Forelimb muscle (tissue), 1 donor: Measurements from ENCODE around the gene TCEA2. TPM values are rescaled to one million over a fixed set of nuclear protein-coding genes. Genes with fewer than 3 reads are reported as not detected.

Experiments
- DNase-seq: peaks from one replicate; pipeline ENCODE4 v3.0.0-alpha.2; 2013; ENCODE audit warnings: low read depth
- polyA plus RNA-seq: library from polyadenylated mRNA; unstranded; fragments of 120-200 nt; gene quantifications from one replicate; pipeline ENCODE4 v1.2.1, GENCODE V29; 2013; ENCODE audit not compliant: insufficient read length

The TCEA2 gene
- polyA plus RNA-seq, 1 donor: 43.5 TPM

DNA sequence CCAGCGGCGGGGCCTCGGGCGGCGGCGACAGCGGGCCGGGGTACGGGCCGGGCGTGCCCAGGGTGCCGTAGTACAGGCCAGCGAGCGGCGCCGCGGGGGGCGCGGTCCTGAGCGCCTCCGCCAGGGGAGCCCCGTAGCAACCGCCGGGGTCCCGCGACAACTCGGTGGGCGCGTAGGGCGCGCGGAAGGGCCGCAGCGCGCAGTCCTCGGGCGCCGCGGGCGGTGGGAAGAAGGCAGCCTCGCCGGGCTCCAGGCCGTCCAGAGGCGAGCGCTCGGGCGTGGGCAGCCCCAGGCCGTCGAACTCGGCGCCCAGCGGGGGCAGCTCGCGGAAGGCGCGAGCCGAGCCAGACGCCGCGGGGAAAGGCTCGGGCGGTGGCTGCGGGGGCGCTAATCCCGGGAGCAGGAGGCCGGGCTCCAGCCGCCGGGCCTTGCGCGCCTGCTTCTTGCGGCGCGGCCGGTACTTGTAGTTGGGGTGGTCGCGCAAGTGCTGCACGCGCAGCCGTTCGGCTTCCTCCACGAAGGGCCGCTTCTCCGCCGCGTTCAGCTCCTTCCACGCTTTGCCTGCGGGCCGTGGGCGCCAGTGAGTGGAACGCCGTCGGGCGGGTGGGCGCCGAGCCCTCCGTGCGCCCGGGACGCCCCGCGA lies 14.5 kb upstream of the TCEA2 start:
- no peak for DNase-seq

DNA sequence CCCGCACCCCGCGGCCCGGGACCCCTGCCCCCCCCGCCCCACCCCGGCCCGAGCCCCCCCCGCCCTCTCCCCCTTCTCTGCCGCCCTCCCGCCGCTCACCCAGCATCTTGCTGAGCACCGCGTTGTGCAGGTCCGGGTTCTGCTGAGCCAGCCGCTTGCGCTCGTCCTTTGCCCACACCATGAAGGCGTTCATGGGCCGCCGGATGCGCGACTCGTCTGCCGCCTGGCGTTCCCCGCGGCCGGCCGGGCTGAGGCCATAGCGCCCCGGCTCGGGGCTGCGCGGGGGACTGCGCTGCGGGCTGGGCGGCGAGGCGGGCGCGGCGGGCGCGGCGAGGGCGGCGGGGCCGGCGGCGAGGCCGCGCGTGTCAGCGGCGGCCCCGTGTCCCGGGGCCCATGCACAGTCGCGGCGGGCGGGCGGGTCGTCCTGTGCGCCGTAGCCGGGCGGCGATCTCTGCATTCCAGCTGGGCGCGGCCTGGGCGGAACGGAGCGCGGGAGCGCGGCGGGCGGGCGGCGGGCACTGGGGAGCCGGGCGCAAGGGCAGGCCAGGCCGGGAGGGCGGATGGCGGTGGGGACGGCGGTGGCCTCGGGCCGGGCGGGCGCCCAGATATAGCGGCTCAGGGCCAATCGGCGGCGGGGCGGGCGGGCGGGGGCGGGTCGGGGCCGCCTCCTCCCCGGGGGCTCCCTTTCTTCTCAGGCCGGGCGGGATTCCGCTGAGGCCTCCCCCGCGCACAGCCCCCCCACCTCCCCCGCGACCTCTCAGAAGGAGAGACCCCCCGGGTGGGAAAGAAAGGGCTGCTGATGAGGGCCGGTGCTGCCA lies 13.7 kb upstream of the TCEA2 start, which contains the start of gene SOX18:
TSS of gene SOX18 (minus strand) at position 580 of the 818 bp plus-strand sequence. CDS start at position 457, 123 bp downstream.
- DNase-seq: no peak

DNA sequence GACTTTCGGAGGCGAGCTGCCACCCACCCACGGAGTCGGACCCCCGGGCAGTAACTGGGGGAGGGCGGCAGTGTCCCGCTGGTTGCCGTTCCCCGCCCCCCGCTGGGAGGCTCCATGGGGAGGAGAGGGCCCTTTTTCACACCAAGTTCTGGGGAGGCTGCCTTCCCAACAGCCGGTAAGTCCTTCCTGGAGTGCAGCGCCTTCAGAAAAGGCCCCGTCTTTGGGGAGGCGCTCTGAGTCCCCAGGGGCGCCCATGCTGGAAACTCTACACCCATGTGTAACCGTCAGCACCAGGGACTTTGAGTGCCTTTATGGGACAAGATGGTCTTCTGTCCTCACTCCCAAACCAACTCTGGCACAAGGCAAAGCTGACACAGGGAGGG lies 13.1 kb upstream of the TCEA2 start:
- no peak for DNase-seq

DNA sequence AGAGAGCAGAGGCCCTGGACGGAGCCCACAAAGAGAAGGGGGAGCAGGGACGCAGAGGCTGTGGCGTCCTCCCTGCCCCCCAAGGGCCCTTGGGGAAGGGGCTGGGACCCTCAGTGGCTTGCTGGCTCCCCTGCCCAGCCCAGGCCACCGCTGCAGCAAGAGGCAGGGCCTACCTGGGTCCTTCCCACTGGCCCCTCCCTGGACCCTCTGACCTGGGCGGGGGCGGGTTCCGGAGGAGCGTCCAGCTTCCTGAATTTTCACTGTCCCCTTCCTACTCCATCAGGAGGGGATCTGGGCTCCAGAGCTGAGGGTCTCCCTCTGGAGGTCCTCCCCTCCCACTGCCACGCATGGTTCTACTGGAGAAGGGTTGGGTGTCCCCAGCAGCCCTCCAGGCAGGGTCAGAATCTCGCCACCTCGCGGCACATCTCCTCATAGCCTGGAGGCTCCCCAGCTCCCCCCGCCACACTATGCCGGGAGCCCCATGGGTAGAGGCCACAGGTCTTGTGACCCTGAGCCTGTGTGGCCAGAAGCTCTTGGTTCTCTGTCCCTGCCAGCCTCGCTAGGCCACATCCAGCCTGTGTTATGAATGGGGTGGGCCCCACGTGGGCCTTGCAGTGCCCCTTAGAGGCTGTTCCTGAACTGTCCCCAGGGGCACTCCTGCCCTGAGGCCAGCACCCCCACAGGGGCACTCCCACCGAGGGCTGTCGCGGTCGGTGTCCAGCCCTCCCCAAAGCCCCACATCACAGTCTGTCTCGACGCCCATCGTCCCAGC lies 12.6 kb upstream of the TCEA2 start:
- DNase-seq: no peak

DNA sequence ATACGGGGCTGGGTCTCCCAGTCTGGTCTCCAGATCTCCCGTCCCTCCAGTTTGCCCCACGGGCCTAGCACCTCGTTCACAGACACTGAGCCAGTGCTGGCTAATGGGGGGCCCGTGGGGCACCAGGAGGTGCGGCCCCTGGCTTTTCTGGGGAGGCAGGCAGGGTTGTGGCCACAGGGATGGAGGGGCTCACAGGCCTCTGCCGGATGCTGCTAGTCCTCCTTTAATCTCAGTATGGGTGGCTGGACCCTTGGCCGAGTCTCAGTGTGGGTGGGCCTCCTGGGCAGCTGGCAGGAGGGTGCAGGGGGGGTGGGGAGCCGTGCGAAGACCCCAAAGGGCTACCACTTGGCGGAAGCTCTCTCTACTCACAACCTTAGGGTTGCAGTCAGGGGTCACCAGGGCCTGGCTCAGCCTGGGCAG lies 12.0 kb upstream of the TCEA2 start:
- DNase-seq: no peak

DNA sequence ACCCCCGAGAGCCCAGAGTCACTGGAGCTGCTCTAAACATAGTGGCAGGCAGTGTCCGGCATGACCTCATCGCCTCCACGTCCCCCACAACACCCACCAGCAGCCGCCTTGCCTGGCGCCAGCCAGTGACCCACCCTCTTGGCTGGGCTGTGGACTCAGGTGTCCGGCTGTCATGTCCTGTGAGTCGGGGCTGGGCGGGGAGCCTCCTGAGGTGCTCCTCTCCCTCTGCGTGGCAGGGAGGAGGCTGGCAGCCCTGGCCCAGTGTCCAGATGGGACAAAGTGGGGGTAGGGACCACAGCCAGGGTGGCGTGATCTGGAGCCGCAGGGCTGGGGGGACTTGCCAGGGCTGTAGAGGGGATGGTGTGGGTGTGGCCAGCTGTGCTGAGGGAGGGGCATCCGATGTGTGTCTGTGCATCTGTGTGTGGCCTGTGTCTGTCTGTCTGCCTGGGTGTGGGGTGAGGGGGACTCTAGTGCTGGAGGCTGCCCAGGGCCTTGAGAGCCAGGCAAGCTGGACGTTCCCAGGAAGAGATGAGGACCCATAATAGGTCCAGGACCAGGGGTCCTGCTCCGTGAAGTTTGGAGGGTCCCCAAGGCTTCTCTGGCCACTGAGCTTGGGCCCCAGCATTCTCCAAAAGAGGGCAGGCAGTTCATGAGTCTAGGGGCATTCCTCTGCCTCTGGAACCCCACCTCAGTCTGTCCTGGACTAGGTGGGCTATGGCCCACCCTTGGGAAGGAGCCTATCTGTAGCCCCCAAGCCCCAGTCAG lies 11.3 kb upstream of the TCEA2 start:
- DNase-seq: no peak

DNA sequence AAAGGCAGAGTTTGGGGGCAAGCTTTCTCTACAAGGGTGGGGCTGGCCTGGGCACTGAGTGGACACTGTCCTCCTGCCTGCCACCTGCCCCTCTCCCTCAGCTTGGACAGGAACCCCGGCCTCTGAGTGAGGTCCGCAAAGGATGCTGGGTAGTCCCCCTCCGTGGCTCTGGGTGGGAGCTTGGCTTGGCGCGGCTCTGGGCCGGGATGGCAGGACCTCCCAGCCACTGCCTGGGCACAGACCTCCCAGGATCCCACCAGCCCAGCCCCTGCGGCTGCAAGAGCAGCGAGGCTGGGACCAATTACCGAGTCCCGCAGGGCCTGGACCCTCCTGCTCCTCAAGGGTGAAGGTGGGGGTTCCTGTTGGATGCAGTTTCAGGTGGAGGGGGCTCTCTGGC lies 10.7 kb upstream of the TCEA2 start:
- no peak for DNase-seq

DNA sequence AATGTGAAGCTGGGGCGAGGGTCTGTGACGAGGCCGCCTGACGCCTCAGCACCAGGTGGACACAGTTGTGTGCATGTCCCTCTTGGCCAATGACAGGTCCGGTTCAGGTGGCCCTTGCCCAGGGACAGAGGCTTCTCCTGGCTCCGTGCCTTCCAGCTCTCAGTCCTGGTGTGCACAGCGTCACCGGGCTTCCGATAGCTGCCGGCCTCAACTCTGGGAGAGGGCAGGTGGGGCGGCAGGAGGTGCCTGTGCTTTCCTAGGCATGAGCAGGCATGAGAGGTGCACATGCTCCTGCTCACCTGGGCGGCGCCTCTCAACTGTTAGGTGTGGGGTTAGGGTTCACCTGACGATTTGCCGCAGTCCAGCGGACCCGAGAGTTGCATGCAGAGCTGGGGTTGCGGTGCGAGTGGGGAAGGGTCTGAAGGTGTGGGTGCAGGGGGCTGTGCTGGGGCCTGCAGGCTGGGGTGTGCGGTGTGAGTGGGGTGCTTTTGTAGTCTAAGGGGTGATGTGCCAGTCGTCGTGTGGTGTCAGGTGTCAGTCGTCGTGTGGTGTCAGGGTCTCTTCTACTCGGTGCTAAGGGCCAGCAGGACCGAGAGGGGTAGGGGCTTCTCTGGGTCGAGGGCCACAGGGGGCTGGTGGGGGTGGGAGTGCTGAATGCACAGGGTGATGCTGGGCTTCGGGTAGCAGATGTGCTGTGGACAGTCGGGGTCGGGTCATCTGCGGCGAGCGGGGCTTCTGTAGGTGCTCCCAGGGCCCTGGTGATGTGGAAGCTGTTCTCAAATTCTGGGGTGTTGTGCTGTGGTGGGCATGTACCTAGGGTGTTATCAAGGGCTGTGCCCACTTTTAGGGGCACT lies 9.8 kb upstream of the TCEA2 start:
- DNase-seq: no peak

DNA sequence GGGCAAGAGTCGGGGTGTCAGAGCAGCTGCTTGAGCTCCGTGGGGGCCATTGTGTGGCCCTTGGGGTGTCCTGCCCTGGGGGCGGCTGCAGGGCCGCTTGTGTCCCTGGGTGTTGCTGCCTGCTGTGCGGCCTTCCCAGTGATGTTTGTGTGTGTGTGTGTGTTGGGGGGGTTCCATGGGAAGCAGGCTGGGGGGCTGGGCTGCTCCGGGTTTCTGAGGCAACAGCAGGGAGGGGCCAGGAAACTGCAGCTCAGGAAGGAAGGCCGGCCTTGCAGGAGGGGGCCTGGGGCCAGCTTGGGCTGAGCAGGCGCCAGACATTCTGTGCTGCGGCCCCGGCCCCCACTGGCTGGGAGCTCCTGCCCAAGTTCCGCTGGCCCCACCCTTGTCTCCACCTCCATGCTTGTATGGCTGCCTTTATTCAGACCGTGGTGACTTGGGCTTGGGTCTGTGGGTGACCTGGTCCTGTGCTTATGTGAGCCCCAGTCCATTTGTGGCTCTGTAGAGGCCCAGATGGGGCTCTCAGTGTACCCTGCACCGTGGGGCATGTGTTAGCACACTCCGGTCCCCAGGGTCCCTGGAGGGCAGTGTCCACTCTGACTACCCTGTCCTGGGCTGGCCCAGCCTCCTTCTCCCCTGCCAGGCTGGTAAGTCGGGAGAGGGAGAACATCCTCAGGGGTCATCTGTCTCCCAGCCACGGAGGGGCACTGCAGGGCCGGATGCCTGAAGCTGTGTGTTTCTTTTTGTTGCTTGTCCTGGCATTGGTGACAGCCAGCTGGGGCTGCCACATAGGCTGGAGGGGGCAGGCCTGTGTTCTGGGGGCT lies 8.9 kb upstream of the TCEA2 start:
- DNase-seq: no peak

DNA sequence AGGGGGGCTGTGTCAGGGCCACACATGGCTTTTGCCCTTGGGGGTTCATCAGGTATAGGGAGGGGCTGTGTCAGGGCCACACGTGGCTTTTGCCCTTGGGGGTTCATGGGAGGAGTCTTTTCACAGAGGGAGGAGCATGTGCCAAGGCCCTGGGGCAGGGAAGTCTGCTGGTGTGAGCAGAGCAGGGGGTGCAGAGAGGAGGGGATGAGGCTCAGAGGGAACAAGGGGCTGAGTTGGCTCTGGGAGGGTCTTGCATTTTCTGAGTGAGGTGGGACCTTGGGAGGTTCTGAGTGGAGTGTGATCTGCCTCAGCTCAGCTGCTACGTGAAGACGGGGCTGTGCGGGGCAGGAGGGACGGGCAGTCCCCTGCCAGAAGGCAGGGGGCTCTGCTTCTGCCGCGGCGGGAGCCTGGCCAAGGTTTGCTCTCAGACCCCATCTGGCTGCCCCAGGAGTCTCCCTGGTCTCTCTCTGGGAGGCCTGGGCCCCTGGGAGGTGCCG lies 7.6 kb upstream of the TCEA2 start:
- DNase-seq: no peak

DNA sequence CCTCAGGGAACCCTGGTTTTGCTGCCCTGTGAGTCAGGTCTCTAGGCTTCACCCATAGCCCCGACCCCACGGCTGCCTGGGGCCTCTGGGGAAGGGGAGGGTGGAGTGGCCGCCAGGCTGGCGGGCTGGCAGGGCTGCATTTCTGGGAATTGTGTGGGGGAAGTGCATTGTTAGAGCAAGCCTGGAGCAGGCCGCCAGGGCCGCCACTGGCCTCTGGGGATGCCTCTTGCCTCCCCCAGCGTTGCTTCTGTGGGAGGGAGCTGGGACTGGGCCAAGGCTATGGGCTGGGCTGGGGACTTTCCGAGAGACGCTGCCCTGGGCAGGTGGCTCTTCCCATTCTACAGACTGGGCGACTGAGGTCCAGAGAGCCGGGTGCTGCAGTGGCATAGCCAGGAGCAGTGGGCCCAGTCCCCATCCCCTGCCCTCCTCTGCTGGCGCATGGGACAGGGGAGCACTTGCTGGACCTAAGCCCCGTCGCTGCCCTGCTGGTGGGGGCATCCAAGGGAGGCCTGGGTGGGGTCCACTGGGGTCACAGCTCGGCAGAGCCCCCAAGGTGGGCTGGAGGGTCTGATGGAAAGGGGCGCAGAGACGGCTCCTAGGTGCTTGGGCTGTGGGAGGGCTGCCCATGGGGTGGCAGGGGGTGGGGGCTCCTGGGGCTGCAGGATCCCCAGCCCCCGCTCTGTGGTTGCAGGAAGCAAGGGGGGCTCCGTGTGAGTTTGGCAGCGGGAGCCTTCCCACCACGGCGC lies 6.9 kb upstream of the TCEA2 start:
- no peak for DNase-seq

DNA sequence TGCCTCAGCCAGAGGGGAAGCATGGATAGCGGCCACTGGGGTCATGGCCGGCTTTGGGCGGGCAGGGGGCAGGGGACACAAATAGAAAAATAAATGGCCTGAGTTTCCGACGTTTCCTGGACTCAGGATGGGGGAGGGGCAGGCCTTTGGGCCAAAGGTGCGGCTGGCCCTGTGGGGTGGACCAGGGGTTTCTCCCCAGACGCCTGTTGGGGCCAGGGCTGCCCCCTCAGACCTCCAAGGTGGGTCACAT lies 6.4 kb upstream of the TCEA2 start:
- no peak for DNase-seq

DNA sequence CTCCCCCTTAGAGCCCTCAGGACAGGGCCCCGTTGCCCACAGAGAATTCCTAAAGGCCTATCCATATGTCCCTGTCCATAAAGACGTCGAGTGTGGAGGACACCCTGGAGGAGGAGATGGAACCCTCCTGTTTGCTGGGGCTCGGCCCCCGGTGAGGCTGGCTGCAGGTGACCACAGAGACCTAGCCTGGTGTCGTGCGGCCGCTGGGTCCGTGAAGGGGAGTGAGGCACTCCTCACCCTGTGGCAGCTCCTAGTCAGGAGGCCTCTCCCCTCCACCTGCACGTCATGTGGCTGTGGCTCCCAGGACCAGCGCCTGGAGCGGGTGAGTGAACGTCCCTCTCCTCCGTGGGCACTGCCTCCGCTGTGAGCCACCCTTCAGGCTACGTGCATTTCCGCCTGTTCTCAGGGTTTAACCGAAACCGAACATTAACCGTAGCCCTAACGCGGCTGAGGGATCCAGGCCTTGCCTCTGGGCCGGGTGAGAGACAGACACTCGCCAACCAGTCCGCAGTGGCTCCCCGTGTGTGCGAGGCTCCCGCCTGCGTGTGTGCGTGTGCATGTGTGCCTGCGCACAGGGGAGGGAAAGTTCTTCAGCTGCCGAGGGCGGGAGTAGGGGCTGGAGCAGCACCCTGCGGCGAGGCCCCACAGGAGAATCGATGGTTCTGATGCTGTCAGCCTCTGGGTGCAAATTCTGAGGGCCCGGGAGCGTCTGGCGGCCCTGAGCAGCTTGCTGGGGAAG lies 5.9 kb upstream of the TCEA2 start:
- no peak for DNase-seq

DNA sequence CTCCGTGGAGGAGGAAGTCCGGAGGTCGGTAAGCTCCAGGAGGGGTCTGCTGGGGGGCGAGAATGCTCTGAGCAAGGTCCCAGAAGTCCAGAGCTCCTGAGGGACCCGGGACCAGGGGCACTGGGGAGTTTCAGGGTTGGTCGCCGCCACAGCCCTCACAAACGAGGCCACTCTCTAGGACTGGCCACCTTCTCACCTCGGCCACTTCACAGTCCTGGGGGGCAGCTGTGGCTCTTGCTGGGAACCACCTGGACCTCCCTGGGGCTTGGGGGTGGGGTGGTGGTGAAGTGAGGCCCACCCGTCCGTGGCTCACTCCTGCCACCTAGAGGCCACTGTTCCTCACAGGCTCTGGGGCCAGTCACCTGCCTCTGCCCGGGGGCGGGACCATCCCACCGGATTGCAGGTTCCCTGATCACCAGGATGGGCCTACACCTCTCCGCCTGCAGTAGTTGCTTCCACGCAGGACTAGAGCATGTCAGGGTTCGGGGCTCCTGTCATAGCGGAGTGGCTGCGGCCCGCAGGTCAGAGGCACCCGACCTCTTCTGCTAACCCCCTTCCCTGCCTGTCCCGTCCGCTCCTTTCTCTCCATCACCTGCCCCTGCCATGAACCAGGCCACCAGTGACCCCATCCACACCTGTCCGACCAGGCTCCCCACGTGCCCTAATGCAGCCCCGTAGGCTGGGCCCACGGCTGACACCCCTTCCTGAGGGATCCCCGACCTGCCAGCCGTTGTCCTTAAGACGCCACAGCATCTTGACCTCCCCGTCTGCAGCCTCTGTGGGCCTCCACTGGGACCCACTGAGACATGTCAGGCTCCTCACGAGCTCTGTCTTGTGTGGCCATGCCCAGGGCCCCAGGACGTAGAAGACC lies 5.1 kb upstream of the TCEA2 start:
- no peak for DNase-seq

DNA sequence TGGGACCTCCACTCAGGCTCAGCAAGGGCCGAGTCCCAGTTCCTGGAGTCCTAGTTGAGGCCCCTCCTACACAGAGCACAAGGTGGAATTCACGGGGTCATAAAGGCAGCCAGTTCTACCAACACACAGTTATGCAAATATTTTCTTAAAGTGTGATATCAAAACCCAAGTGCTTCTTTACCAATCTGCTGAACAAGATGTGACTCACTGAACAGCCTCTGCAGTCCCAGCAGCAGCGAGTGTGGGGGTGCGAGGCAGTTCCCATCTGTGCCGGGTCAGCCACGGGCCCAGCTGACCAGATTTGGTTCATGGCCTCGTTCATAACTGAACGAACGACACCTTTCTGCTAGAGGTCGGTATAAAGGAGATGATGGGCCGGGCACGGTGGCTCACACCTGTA lies 4.5 kb upstream of the TCEA2 start:
- DNase-seq: no peak

DNA sequence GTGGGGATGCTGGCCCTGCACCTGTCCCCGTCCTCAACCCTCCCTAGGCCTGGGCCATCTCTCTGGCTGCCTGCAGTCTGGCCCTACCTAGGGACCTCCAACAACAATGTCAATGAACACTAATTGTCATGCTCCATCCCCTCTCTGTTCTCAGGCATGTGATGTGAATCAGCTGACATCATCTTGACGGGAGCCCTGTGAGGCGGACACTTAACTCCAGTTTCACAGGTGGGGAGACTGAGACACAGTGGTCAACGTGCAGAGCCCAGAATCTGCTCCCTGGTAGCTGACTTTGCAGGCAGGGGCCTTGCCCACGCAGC lies 762 bp upstream of the TCEA2 start:
- DNase-seq: no peak

DNA sequence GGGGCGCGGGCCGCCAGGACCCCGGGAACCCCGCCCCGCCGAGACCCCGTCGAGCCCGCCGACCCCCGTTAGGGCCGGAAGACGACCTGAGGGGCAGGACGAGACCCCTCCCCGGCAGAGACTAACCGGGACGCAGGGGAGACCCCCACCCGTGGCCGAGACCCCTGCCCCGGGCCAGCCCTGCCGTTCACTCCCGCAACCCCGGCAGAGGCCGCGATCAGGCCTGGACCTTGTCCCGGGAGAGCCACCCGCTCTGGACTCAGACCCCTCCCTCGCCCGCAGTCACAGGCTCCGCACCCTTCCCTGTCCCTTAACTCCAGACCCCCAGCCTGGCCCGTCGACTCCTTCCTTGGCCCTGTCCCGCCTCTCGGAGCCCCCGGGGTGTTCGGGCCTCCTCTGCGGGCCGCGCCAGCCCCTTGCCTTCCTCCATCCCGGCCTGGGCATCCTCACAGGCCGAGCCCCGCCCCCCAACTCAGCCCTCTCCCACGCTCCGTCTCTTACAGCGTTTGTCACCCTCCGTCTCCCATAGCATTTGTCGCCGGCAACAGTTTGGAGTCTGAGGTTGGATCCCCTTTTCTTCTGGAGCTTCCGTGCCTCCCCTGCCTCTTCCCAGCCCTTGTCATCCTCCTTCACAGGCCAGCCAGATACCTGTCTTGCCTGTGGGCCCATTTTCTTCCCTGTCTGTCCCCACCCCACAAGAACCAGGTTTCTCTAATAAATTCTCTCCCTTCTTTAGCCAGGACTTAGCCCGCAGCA lies 569 bp downstream of the TCEA2 start:
- no peak for DNase-seq
